ENCODE data around the gene CHRNA3. TPM values are rescaled to one million over a fixed set of nuclear protein-coding genes. Genes with fewer than 3 reads are reported as not detected.

CHRNA3 gene
- total RNA-seq, 1 experiment from 2014 or later, result not detected

DNA sequence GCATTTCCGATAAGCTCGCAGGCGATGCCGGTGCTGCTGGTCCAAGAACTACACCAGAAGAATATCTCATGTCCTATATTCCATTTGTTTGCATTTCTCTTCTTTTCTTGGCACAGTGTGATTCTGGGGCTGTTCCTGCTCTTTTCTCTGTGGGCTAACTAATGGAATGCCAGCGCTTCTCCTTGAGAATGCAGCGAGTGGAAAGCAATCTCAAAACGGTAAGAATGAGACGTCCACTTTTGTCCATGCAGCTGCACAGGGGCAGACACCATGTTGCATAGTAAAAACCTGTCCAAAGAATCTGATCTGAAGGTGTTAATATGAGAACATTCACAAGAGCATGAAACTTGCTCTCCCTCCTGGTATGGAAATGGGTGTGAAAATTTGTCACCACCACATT is 6.6 kb upstream of the CHRNA3 start:
- no peak for ATAC-seq
- no peaks in the 10 kb centered on the region for H3K9me3 ChIP-seq (ENCODE audit: control insufficient read depth in 1 of 2, insufficient read depth in 1 of 2, low read depth in 1 of 2, low read length in 2 of 2)
- H3K27ac ChIP-seq (ENCODE audit: low read depth, low read length), result no peak overlapping the region
- intact Hi-C loops (cut with micrococcal nuclease), result no loop called here
- CTCF ChIA-PET, result no interaction called here
- DNase-seq (ENCODE audit: low read depth, low spot score), result no peak
- TF ChIP-seq SP1 (IDR thresholded peaks at IDR 0.05; ENCODE audit: low read depth) (no peak), TCF7L2 (IDR thresholded peaks at IDR 0.05; ENCODE audit: borderline replicate concordance, extremely low read depth, insufficient read depth, insufficient read length) (no peak), CBX3 (IDR thresholded peaks at IDR 0.05; ENCODE audit: low read depth) (no peak), RAD21 (IDR thresholded peaks at IDR 0.05; ENCODE audit: low read depth) (no peak), YY1 (IDR thresholded peaks at IDR 0.05; ENCODE audit: extremely low read depth, insufficient replicate concordance, low read depth, low read length) (no peak), ZNF274 (IDR thresholded peaks at IDR 0.05; ENCODE audit: low read depth, low read length) (no peak)
- H3K4me2 ChIP-seq (ENCODE audit: low read length), result no peak overlapping the region
- no peak overlapping the region for H3K9ac ChIP-seq (ENCODE audit: low read length)
- H3K4me3 ChIP-seq (replicated peaks in 1 of 2; ENCODE audit: low read depth in 1 of 2, low read length in 2 of 2), result no peak overlapping the region
- no peak overlapping the region for H2AFZ ChIP-seq (ENCODE audit: low read depth, low read length, poor library complexity, severe bottlenecking)
- no peaks in the 10 kb centered on the region for H3K79me2 ChIP-seq (ENCODE audit: insufficient read depth, low read length)
- H4K20me1 ChIP-seq (ENCODE audit: insufficient read depth), result no peaks in the 10 kb centered on the region
- BruUV-seq (replicated peaks), result no TSS peak
- POLR2A ChIA-PET, result no interaction called here
- H3K4me1 ChIP-seq (ENCODE audit: control insufficient read depth in 1 of 2, insufficient read depth in 2 of 2, low read length in 2 of 2), result no peaks in the 10 kb centered on the region
- no peaks in the 10 kb centered on the region for H3K36me3 ChIP-seq (ENCODE audit: control insufficient read depth in 1 of 2, insufficient read depth in 2 of 2, low read length in 2 of 2)
- RAD21 ChIA-PET (ENCODE audit: low non-redundant PET in 1 of 2, low total read pairs in 2 of 2, uncharacterized antibody in 2 of 2, unreplicated experiment in 2 of 2), result no interaction called here
- H3K9me2 ChIP-seq (ENCODE audit: insufficient read depth), result no peaks in the 10 kb centered on the region
- H3K27me3 ChIP-seq (ENCODE audit: insufficient read depth, low read length), result no peaks in the 10 kb centered on the region

DNA sequence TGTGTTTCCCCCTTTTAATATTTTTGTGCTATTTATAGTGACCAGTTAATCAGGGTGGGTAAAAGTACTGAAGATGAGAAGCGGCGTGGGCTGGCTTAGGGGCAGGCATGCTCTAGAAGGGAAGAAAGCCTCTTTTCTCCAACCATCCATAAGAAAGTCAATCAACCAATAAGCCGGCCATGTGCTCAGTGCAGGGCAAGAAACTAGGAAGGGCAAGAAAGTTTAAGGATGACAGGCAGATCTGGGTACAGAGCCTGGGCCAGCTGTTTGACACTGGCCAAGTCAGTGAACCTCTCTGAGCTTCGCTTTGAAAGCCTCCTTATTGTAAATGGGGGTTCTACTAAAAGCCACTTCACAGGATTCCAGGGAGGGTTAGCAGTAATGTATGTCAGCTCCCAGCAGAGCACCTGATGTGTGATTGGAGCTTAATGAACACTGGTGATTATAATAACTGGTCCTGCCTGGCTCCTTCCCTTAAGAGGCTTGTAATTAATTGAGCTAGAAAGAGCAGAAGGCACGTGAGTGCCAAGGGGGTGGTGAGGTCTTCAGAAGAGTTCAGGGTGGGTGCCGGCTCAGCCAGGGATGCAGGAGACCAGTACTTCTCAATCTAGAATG is 5.7 kb upstream of the CHRNA3 start:
- ATAC-seq (no peak), DNase-seq (ENCODE audit: low read depth, low spot score) (no peak)
- Histone ChIP-seq H3K79me2 (ENCODE audit: insufficient read depth, low read length) (no peaks in the 10 kb centered on the region), H3K27ac (ENCODE audit: low read depth, low read length) (no peak overlapping the region), H3K9ac (ENCODE audit: low read length) (no peak overlapping the region), H3K9me2 (ENCODE audit: insufficient read depth) (no peaks in the 10 kb centered on the region), H3K36me3 (ENCODE audit: control insufficient read depth in 1 of 2, insufficient read depth in 2 of 2, low read length in 2 of 2) (no peaks in the 10 kb centered on the region), H3K4me1 (ENCODE audit: control insufficient read depth in 1 of 2, insufficient read depth in 2 of 2, low read length in 2 of 2) (no peaks in the 10 kb centered on the region), H3K9me3 (ENCODE audit: control insufficient read depth in 1 of 2, insufficient read depth in 1 of 2, low read depth in 1 of 2, low read length in 2 of 2) (no peaks in the 10 kb centered on the region), H3K27me3 (ENCODE audit: insufficient read depth, low read length) (no peaks in the 10 kb centered on the region), H3K4me3 (replicated peaks in 1 of 2; ENCODE audit: low read depth in 1 of 2, low read length in 2 of 2) (no peak overlapping the region), H4K20me1 (ENCODE audit: insufficient read depth) (no peaks in the 10 kb centered on the region), H2AFZ (ENCODE audit: low read depth, low read length, poor library complexity, severe bottlenecking) (no peak overlapping the region), H3K4me2 (ENCODE audit: low read length) (no peak overlapping the region)
- RAD21 ChIA-PET (ENCODE audit: low non-redundant PET in 1 of 2, low total read pairs in 2 of 2, uncharacterized antibody in 2 of 2, unreplicated experiment in 2 of 2), result no interaction called here
- BruUV-seq (replicated peaks), result no TSS peak
- POLR2A ChIA-PET, result no interaction called here
- intact Hi-C loops (cut with micrococcal nuclease), result no loop called here
- CTCF ChIA-PET, result no interaction called here
- TF ChIP-seq, protein P1, sequence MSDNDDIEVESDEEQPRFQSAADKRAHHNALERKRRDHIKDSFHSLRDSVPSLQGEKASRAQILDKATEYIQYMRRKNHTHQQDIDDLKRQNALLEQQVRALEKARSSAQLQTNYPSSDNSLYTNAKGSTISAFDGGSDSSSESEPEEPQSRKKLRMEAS (IDR thresholded peaks at IDR 0.05), result no peak
- TF ChIP-seq CEBPB (IDR thresholded peaks at IDR 0.05; ENCODE audit: low read depth), result no peak
- TF ChIP-seq TCF7L2 (IDR thresholded peaks at IDR 0.05; ENCODE audit: borderline replicate concordance, extremely low read depth, insufficient read depth, insufficient read length), result no peak
- TF ChIP-seq, protein P2, sequence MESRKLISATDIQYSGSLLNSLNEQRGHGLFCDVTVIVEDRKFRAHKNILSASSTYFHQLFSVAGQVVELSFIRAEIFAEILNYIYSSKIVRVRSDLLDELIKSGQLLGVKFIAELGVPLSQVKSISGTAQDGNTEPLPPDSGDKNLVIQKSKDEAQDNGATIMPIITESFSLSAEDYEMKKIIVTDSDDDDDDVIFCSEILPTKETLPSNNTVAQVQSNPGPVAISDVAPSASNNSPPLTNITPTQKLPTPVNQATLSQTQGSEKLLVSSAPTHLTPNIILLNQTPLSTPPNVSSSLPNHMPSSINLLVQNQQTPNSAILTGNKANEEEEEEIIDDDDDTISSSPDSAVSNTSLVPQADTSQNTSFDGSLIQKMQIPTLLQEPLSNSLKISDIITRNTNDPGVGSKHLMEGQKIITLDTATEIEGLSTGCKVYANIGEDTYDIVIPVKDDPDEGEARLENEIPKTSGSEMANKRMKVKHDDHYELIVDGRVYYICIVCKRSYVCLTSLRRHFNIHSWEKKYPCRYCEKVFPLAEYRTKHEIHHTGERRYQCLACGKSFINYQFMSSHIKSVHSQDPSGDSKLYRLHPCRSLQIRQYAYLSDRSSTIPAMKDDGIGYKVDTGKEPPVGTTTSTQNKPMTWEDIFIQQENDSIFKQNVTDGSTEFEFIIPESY (IDR thresholded peaks at IDR 0.05; ENCODE audit: extremely low read depth, insufficient replicate concordance, low read length), result no peak
- TF ChIP-seq, protein P3, sequence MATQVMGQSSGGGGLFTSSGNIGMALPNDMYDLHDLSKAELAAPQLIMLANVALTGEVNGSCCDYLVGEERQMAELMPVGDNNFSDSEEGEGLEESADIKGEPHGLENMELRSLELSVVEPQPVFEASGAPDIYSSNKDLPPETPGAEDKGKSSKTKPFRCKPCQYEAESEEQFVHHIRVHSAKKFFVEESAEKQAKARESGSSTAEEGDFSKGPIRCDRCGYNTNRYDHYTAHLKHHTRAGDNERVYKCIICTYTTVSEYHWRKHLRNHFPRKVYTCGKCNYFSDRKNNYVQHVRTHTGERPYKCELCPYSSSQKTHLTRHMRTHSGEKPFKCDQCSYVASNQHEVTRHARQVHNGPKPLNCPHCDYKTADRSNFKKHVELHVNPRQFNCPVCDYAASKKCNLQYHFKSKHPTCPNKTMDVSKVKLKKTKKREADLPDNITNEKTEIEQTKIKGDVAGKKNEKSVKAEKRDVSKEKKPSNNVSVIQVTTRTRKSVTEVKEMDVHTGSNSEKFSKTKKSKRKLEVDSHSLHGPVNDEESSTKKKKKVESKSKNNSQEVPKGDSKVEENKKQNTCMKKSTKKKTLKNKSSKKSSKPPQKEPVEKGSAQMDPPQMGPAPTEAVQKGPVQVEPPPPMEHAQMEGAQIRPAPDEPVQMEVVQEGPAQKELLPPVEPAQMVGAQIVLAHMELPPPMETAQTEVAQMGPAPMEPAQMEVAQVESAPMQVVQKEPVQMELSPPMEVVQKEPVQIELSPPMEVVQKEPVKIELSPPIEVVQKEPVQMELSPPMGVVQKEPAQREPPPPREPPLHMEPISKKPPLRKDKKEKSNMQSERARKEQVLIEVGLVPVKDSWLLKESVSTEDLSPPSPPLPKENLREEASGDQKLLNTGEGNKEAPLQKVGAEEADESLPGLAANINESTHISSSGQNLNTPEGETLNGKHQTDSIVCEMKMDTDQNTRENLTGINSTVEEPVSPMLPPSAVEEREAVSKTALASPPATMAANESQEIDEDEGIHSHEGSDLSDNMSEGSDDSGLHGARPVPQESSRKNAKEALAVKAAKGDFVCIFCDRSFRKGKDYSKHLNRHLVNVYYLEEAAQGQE (IDR thresholded peaks at IDR 0.05; ENCODE audit: low read depth), result no peak
- no peak for TF ChIP-seq ZNF274 (IDR thresholded peaks at IDR 0.05; ENCODE audit: low read depth, low read length)
- no peak for TF ChIP-seq FOSL1 (IDR thresholded peaks at IDR 0.05; ENCODE audit: low read depth)
- no peak for TF ChIP-seq JUND (IDR thresholded peaks at IDR 0.05)
- no peak for TF ChIP-seq EZH2phosphoT487 (IDR thresholded peaks at IDR 0.05; ENCODE audit: borderline replicate concordance)
- no peak for TF ChIP-seq EZH2 (IDR thresholded peaks at IDR 0.05)

All from HCT116 (cell line).